Measurements from ENCODE around the gene FBLN1. TPM values are rescaled to one million over a fixed set of nuclear protein-coding genes. Genes with fewer than 3 reads are reported as not detected.
A peak's percentile ranks its signal among the peaks of the same experiment; 100 is the strongest.

The FBLN1 gene
- total RNA-seq, 1 donor from 2014 or later: 238 TPM

DNA sequence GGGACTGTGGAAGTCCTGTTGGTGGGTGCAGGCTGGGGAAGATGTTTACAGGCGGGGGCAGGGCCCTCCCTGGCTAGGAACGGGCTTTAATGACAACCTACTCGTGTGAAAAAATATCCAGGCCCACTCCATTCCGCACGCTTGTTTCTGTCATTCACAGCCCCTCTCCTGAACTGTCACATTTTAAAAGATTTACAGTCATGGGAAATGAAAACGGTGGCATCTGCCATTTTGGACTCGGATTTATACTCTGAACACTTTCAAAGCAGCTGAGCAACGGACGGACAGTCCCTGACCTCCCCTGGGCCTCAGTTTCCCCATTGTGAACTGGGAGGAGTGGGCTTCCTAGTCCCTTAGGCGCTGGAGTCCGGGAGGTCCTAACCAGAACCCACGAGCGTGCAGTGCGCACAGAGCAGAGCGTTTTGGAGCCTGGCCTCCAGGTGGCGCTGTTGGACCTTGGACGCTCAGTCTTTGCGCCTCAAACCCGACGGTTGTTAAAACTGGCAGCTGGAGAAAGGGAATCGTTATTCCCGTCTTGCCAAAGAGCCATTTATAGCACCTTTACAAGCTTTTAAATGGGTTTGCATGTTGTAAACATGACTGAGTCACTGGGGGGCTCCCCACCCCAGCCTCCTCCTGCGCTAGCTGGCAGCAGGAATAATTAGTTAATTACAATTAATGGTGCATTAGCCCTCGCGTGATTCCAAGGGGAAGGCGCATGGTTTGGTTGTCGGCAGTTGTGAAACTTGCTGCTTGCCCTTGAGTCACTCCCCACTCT is 75.3 kb downstream of the FBLN1 start:
- H3K27ac Mint-ChIP-seq (ENCODE audit: unreplicated experiment): no peak overlapping the region
- DNase-seq (ENCODE audit: low spot score): peak; percentile 93
- H3K27me3 Mint-ChIP-seq (ENCODE audit: unreplicated experiment): peaks cover 8% of the 10 kb centered on the region
- H3K4me3 Mint-ChIP-seq (ENCODE audit: unreplicated experiment): peak overlapping the region; percentile 59
- H3K9me3 Mint-ChIP-seq (ENCODE audit: unreplicated experiment): no peaks in the 10 kb centered on the region
- no peaks in the 10 kb centered on the region for H3K4me1 Mint-ChIP-seq (ENCODE audit: unreplicated experiment)
- TF ChIP-seq, protein P1, sequence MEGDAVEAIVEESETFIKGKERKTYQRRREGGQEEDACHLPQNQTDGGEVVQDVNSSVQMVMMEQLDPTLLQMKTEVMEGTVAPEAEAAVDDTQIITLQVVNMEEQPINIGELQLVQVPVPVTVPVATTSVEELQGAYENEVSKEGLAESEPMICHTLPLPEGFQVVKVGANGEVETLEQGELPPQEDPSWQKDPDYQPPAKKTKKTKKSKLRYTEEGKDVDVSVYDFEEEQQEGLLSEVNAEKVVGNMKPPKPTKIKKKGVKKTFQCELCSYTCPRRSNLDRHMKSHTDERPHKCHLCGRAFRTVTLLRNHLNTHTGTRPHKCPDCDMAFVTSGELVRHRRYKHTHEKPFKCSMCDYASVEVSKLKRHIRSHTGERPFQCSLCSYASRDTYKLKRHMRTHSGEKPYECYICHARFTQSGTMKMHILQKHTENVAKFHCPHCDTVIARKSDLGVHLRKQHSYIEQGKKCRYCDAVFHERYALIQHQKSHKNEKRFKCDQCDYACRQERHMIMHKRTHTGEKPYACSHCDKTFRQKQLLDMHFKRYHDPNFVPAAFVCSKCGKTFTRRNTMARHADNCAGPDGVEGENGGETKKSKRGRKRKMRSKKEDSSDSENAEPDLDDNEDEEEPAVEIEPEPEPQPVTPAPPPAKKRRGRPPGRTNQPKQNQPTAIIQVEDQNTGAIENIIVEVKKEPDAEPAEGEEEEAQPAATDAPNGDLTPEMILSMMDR (IDR thresholded peaks at IDR 0.05; ENCODE audit: unreplicated experiment): peak; percentile 95
- H3K36me3 Mint-ChIP-seq (ENCODE audit: low read depth, unreplicated experiment): peaks cover 5% of the 10 kb centered on the region

GRCh38 chr22:45578524-45579147 is 76.0 kb downstream of the FBLN1 start:
- Mint-ChIP-seq H3K27ac (ENCODE audit: unreplicated experiment) (no peak overlapping the region), H3K9me3 (ENCODE audit: unreplicated experiment) (no peaks in the 10 kb centered on the region), H3K4me1 (ENCODE audit: unreplicated experiment) (peaks cover 5% of the 10 kb centered on the region), H3K36me3 (ENCODE audit: low read depth, unreplicated experiment) (peaks cover 5% of the 10 kb centered on the region), H3K27me3 (ENCODE audit: unreplicated experiment) (peaks cover 10% of the 10 kb centered on the region), H3K4me3 (ENCODE audit: unreplicated experiment) (no peak overlapping the region)
- DNase-seq (ENCODE audit: low spot score): no peak
- TF ChIP-seq, protein P1 (IDR thresholded peaks at IDR 0.05; ENCODE audit: unreplicated experiment): no peak

DNA sequence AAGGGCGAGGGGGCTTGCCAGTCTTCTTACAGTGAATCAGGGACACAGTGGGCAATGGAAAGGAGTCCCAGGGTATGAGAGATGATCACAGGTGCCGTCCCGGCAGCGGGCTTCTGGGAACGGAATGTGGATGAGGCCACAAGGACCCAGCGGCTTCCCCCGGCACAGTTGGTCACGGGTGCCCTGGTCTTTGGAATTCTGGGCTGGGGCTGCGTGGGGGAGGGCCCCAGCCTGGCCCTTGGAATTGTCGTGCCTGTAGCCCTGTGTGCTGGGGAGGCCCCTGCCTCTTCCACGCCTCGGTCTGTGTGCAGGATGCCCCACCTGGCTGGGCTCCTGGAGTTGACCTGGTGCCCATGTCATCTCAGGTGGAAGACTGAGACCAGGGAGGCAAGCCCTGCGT is 76.6 kb downstream of the FBLN1 start:
- H3K4me1 Mint-ChIP-seq (ENCODE audit: unreplicated experiment): peaks cover 8% of the 10 kb centered on the region
- peaks cover 11% of the 10 kb centered on the region for H3K27me3 Mint-ChIP-seq (ENCODE audit: unreplicated experiment)
- H3K9me3 Mint-ChIP-seq (ENCODE audit: unreplicated experiment): no peaks in the 10 kb centered on the region
- TF ChIP-seq, protein P1 (IDR thresholded peaks at IDR 0.05; ENCODE audit: unreplicated experiment): no peak
- no peak for DNase-seq (ENCODE audit: low spot score)
- H3K36me3 Mint-ChIP-seq (ENCODE audit: low read depth, unreplicated experiment): peaks cover 5% of the 10 kb centered on the region
- H3K4me3 Mint-ChIP-seq (ENCODE audit: unreplicated experiment): no peak overlapping the region
- H3K27ac Mint-ChIP-seq (ENCODE audit: unreplicated experiment): no peak overlapping the region

GRCh38 chr22:45579806-45580725 is 77.4 kb downstream of the FBLN1 start:
- no peaks in the 10 kb centered on the region for H3K9me3 Mint-ChIP-seq (ENCODE audit: unreplicated experiment)
- no peak overlapping the region for H3K27ac Mint-ChIP-seq (ENCODE audit: unreplicated experiment)
- H3K4me1 Mint-ChIP-seq (ENCODE audit: unreplicated experiment): peaks cover 8% of the 10 kb centered on the region
- H3K36me3 Mint-ChIP-seq (ENCODE audit: low read depth, unreplicated experiment): peaks cover 9% of the 10 kb centered on the region
- TF ChIP-seq, protein P1 (IDR thresholded peaks at IDR 0.05; ENCODE audit: unreplicated experiment): no peak
- no peak overlapping the region for H3K4me3 Mint-ChIP-seq (ENCODE audit: unreplicated experiment)
- H3K27me3 Mint-ChIP-seq (ENCODE audit: unreplicated experiment): peaks cover 11% of the 10 kb centered on the region
- DNase-seq (ENCODE audit: low spot score): no peak

All from endothelial cell (in vitro differentiated cells).